B cell (primary cell): ENCODE measurements around the gene TEC. TPM values are rescaled to one million over a fixed set of nuclear protein-coding genes. Genes with fewer than 3 reads are reported as not detected.

ENCODE experiments used
- ATAC-seq: fragments of 200-7000 bp; cut with Tn5 transposase; one replicate; pipeline ENCODE4 v1.10.0; 2021; ENCODE audit warnings: low read depth, mild to moderate bottlenecking, moderate number of reproducible peaks, moderate library complexity
- CTCF ChIA-PET: fragments of 350-600 bp; sonication (Branson Sonifier 250); formaldehyde crosslinking; loops from one replicate; lab custom pipeline; 2021; ENCODE audit warnings: antibody characterized with exemption, inconsistent platforms; lab: Charles Lee
- POLR2A ChIA-PET: fragments of 350-600 bp; sonication (Branson Sonifier 250); formaldehyde crosslinking; loops from one replicate; lab custom pipeline; 2021; ENCODE audit warnings: antibody characterized with exemption; lab: Charles Lee
- DNase-seq: peaks from one replicate; pipeline ENCODE4 v3.0.0; 2013
- H2AFZ ChIP-seq: 2 replicates; pipeline ENCODE4 v1.6.1; 2012; ENCODE audit warnings: mild to moderate bottlenecking, low read depth, low read length; ENCODE audit not compliant: insufficient read depth, poor library complexity, severe bottlenecking
- H3K27ac ChIP-seq, 2 donors: 1 replicate in 1 of 2; 2 replicates in 1 of 2; pipeline ENCODE4 v1.5.1; 2012 to 2013; ENCODE audit warnings: low read length in 2 of 2, mild to moderate bottlenecking in 2 of 2, moderate library complexity in 1 of 2
- H3K27me3 ChIP-seq, 4 experiments: fragments of 200-600 bp in 1 of 4; sonication (generic) in 1 of 4; replicated peaks in 1 of 4; 1 replicate in 2 of 4; 2 replicates in 2 of 4; pipeline versions ENCODE4 v1.6.1 to v1.7.0; 2013 to 2016; ENCODE audit warnings: low read length in 3 of 4, mild to moderate bottlenecking in 2 of 4, mixed read lengths in 1 of 4, moderate library complexity in 1 of 4; ENCODE audit not compliant: insufficient read depth in 4 of 4, control insufficient read depth in 3 of 4; ENCODE audit errors: control extremely low read depth in 1 of 4
- H3K36me3 ChIP-seq, 2 experiments: replicated peaks in 1 of 2; 1 replicate in 1 of 2; 2 replicates in 1 of 2; pipeline versions ENCODE4 v1.6.1 to v1.7.1; 2013; ENCODE audit warnings: low read length in 1 of 2; ENCODE audit not compliant: insufficient read depth in 2 of 2, control insufficient read depth in 1 of 2; ENCODE audit errors: control extremely low read depth in 1 of 2, extremely low read depth in 1 of 2
- H3K4me1 ChIP-seq, 2 donors: fragments of 200-600 bp in 1 of 2; sonication (generic) in 1 of 2; 1 replicate in 1 of 2; 2 replicates in 1 of 2; pipeline versions ENCODE4 v1.5.1 to v1.6.1; 2013 to 2017; ENCODE audit warnings: low read length in 2 of 2; ENCODE audit not compliant: control insufficient read depth in 2 of 2, insufficient read depth in 2 of 2
- H3K4me2 ChIP-seq: replicated peaks from 2 replicates; pipeline ENCODE3; 2012; ENCODE audit warnings: mild to moderate bottlenecking, low read depth, low read length; ENCODE audit not compliant: poor library complexity, severe bottlenecking
- H3K4me3 ChIP-seq, 5 experiments: fragments of 200-600 bp in 1 of 5; sonication (generic) in 1 of 5; 1 replicate in 3 of 5; 2 replicates in 2 of 5; pipeline versions ENCODE4 v1.5.1 to v1.7.0; 2011 to 2016; ENCODE audit warnings: low read length in 4 of 5, mild to moderate bottlenecking in 4 of 5, low read depth in 2 of 5, control low read depth in 1 of 5, moderate library complexity in 1 of 5; ENCODE audit not compliant: insufficient read depth in 1 of 5; ENCODE audit errors: control extremely low read depth in 1 of 5, extremely low read depth in 1 of 5
- H3K79me2 ChIP-seq: fragments of 200-600 bp; sonication (generic); one replicate; pipeline ENCODE4 v1.6.0; 2016; ENCODE audit warnings: low read length; ENCODE audit not compliant: control insufficient read depth, insufficient read depth
- H3K9ac ChIP-seq: fragments of 200-600 bp; sonication (generic); 2 replicates; pipeline ENCODE4 v1.6.1; 2017; ENCODE audit warnings: mild to moderate bottlenecking, low read length, moderate library complexity
- H3K9me3 ChIP-seq, 3 donors: one replicate each; pipeline versions ENCODE4 v1.6.1 to v1.7.1; 2013; ENCODE audit warnings: low read length in 2 of 3; ENCODE audit not compliant: control insufficient read depth in 2 of 3, insufficient read depth in 1 of 3; ENCODE audit errors: control extremely low read depth in 1 of 3
- H4K20me1 ChIP-seq: 2 replicates; pipeline ENCODE4 v1.6.0; 2012; ENCODE audit warnings: mild to moderate bottlenecking, low read length; ENCODE audit not compliant: insufficient read depth, control insufficient read depth, poor library complexity, severe bottlenecking
- H3K27ac Mint-ChIP-seq: one replicate; pipeline ENCODE4 v1.8.0; 2021; ENCODE audit warnings: mixed read lengths
- H3K27me3 Mint-ChIP-seq: one replicate; pipeline ENCODE4 v1.8.0; 2021; ENCODE audit warnings: mixed read lengths
- H3K4me1 Mint-ChIP-seq: one replicate; pipeline ENCODE4 v1.8.0; 2021; ENCODE audit warnings: mixed read lengths
- H3K4me3 Mint-ChIP-seq: one replicate; pipeline ENCODE4 v1.8.0; 2021; ENCODE audit warnings: mixed read lengths
- H3K9me3 Mint-ChIP-seq: one replicate; pipeline ENCODE4 v1.8.0; 2022; ENCODE audit warnings: mixed read lengths; ENCODE audit not compliant: insufficient read depth
- EZH2 ChIP-seq: IDR thresholded peaks from 2 replicates; pipeline ENCODE4 v1.6.1; 2012; ENCODE audit warnings: borderline replicate concordance, low read depth, mild to moderate bottlenecking, moderate library complexity, low read length; ENCODE audit not compliant: insufficient read depth, poor library complexity, severe bottlenecking
- WGBS: methylation state at CpG from one replicate; pipeline ENCODE4 v1.1.5; 2013; ENCODE audit warnings: missing lambda C conversion rate; ENCODE audit not compliant: insufficient coverage; 5-methylcytosine and 5-hydroxymethylcytosine counted together
- intact Hi-C: fragments of 100-400 bp; cut with micrococcal nuclease; formaldehyde crosslinking; loops from one replicate; pipeline ENCODE4 v1.10.0; 2022
- polyA plus RNA-seq: library from polyadenylated mRNA; depleted of rRNA; stranded (reverse); fragments of >200 nt; gene quantifications from 2 replicates; pipeline ENCODE4 v1.2.3, GENCODE V29; 2012
- total RNA-seq, 2 donors: library from RNA; stranded (reverse); fragments of 120-200 nt in 1 of 2; gene quantifications; 1 replicate in 1 of 2; 2 replicates in 1 of 2; pipeline versions ENCODE4 v1.2.3 to v1.2.4, GENCODE V29; 2013 to 2022
- TF ChIP-seq, protein P1 (sequence below): fragments of 200-600 bp; IDR thresholded peaks from one replicate; pipeline ENCODE4 v1.8.0; 2022; ENCODE audit warnings: antibody characterized with exemption, mild to moderate bottlenecking

The TEC gene
- total and polyA plus RNA-seq, 2 donors (not counting 1 experiment from before 2014, with no cell fraction given) = 2.0 to 8.3 TPM

DNA sequence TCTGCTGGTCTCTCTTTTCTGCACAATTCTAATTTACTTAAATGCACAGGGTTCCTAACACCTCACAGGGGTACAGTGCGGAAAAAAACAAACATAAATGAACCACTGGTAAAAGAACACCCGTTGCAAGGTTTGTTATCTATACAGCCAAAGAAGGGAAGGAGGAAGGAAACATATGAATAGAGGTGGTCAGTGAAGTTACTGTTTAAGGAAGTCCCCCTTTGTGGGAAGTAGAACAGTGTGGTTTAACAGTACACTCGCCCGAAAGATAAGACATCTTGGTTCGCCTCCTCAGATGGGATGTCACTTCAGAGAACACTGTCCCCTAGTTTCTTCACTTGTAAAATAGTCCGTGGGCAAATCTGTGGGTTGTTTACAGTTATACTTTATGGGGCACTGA is 57.5 kb downstream of the TEC start:
- Histone ChIP-seq H3K4me2 (peak overlapping the region; percentile 62), H3K9me3 (no peaks in the 10 kb centered on the region), H3K27me3 (no peaks in the 10 kb centered on the region), H3K36me3 (no peaks in the 10 kb centered on the region), H3K27ac (peak overlapping the region; percentile 41 to 79), H3K4me3 (peak overlapping the region in 4 of 5 experiments; percentile 7 to 35 (median 20)), H2AFZ (peak overlapping the region; percentile 66), H3K9ac (peak overlapping the region; percentile 39), H3K4me1 (peaks cover 26 to 27% of the 10 kb centered on the region in 2 donors), H3K79me2 (peaks cover 30% of the 10 kb centered on the region), H4K20me1 (no peaks in the 10 kb centered on the region)
- intact Hi-C loops = loop anchor here (2.0 kb wide), 1 partner anchor 57 kb away; the partner anchor contains the start of gene TEC
- Mint-ChIP-seq H3K4me1 (peaks cover 33% of the 10 kb centered on the region), H3K4me3 (peak overlapping the region; percentile 79), H3K9me3 (no peaks in the 10 kb centered on the region), H3K27me3 (no peaks in the 10 kb centered on the region), H3K27ac (peak overlapping the region; percentile 74)
- TF ChIP-seq, protein P1, sequence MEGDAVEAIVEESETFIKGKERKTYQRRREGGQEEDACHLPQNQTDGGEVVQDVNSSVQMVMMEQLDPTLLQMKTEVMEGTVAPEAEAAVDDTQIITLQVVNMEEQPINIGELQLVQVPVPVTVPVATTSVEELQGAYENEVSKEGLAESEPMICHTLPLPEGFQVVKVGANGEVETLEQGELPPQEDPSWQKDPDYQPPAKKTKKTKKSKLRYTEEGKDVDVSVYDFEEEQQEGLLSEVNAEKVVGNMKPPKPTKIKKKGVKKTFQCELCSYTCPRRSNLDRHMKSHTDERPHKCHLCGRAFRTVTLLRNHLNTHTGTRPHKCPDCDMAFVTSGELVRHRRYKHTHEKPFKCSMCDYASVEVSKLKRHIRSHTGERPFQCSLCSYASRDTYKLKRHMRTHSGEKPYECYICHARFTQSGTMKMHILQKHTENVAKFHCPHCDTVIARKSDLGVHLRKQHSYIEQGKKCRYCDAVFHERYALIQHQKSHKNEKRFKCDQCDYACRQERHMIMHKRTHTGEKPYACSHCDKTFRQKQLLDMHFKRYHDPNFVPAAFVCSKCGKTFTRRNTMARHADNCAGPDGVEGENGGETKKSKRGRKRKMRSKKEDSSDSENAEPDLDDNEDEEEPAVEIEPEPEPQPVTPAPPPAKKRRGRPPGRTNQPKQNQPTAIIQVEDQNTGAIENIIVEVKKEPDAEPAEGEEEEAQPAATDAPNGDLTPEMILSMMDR = no peak
- TF ChIP-seq EZH2 = no peak
- DNase-seq (peak; percentile 65), ATAC-seq (peak; percentile 79)
- ChIA-PET POLR2A (interaction anchor here (0.6 kb wide), 1 partner anchor 127 kb away, joined by 4 read pairs; no protein-coding TSS in a partner anchor), CTCF (interaction anchor here (1.1 to 1.2 kb wide), 2 partner anchors 9 to 13 kb away, joined by 3 to 4 read pairs; no protein-coding TSS in a partner anchor)
- no CpG with 5 or more reads among the region's 6 CpGs for WGBS

DNA sequence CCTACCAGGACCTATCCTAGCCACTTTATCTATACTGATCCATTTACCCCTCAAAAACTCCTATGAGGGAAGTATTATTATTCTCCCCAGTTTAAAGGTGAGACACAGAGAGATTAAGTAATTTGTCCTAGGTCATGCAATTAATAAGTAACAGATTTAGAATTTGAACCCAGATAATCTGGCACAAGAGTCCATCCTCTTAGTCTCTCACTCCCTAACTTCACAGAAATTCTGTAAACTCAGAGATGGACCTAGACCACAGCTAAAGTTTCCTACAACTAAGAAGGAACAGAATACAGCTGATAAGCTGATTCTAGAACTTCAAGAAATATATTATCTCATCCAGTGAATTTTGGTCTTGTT is 58.7 kb downstream of the TEC start:
- H3K27me3 Mint-ChIP-seq = no peaks in the 10 kb centered on the region
- no peak overlapping the region for H3K9ac ChIP-seq
- H3K4me3 Mint-ChIP-seq = peak overlapping the region; percentile 4
- peak overlapping the region; percentile 62 for H3K4me2 ChIP-seq
- no peak for ATAC-seq
- H3K9me3 Mint-ChIP-seq = no peaks in the 10 kb centered on the region
- no peaks in the 10 kb centered on the region for H3K9me3 ChIP-seq
- ChIA-PET CTCF (interaction anchor here (0.9 to 1.2 kb wide), 3 partner anchors 8 to 29 kb away, joined by 3 to 4 read pairs (median 3); no protein-coding TSS in a partner anchor), POLR2A (no interaction called here)
- no peaks in the 10 kb centered on the region for H4K20me1 ChIP-seq
- peak overlapping the region; percentile 70 for H3K27ac Mint-ChIP-seq
- H3K4me1 Mint-ChIP-seq = peaks cover 38% of the 10 kb centered on the region
- peaks cover 27 to 31% of the 10 kb centered on the region in 2 donors for H3K4me1 ChIP-seq
- intact Hi-C loops = loop anchor here (2.0 kb wide), 1 partner anchor 14 kb away; no protein-coding TSS in a partner anchor
- H3K27ac ChIP-seq = no peak overlapping the region
- H3K36me3 ChIP-seq = no peaks in the 10 kb centered on the region
- H3K79me2 ChIP-seq = peaks cover 39% of the 10 kb centered on the region
- H2AFZ ChIP-seq = no peak overlapping the region
- DNase-seq = no peak
- no peak overlapping the region for H3K4me3 ChIP-seq
- TF ChIP-seq EZH2 = no peak
- TF ChIP-seq, protein P1 = no peak
- no peaks in the 10 kb centered on the region for H3K27me3 ChIP-seq
